Smooth muscle cell (in vitro differentiated cells): ENCODE measurements around the gene AKAP8. TPM values are rescaled to one million over a fixed set of nuclear protein-coding genes. Genes with fewer than 3 reads are reported as not detected.

Source experiments
- DNase-seq: peaks from one replicate; lab custom pipeline; 2025; ENCODE audit not compliant: unreplicated experiment; lab: John Stamatoyannopoulos, UW
- H2AFZ ChIP-seq: fragments of 200-600 bp; sonication (generic); 2 replicates; pipeline ENCODE4 v1.6.0; 2016; ENCODE audit warnings: antibody characterized with exemption, low read depth, mild to moderate bottlenecking
- H3F3A ChIP-seq: fragments of 200-600 bp; sonication (generic); 2 replicates; pipeline ENCODE4 v1.6.0; 2017; ENCODE audit warnings: antibody characterized with exemption, low read depth
- H3K27ac ChIP-seq: fragments of 200-600 bp; sonication (generic); 2 replicates; pipeline ENCODE4 v1.5.1; 2016; ENCODE audit warnings: low read depth, mild to moderate bottlenecking
- H3K27me3 ChIP-seq: fragments of 200-600 bp; sonication (generic); 2 replicates; pipeline ENCODE4 v1.6.1; 2016; ENCODE audit warnings: low read depth, mild to moderate bottlenecking
- H3K36me3 ChIP-seq: fragments of 200-600 bp; sonication (generic); 2 replicates; pipeline ENCODE4 v1.5.1; 2016; ENCODE audit warnings: low read depth
- H3K4me1 ChIP-seq: fragments of 200-600 bp; sonication (generic); 2 replicates; pipeline ENCODE4 v1.5.1; 2016; ENCODE audit warnings: low read depth
- H3K4me2 ChIP-seq: fragments of 200-600 bp; sonication (generic); 2 replicates; pipeline ENCODE4 v1.6.0; 2016; ENCODE audit warnings: mild to moderate bottlenecking
- H3K4me3 ChIP-seq: fragments of 200-600 bp; sonication (generic); 2 replicates; pipeline ENCODE4 v1.5.1; 2016; ENCODE audit warnings: mild to moderate bottlenecking
- H3K79me2 ChIP-seq: fragments of 200-600 bp; sonication (generic); 2 replicates; pipeline ENCODE4 v1.6.0; 2016; ENCODE audit warnings: low read depth, mild to moderate bottlenecking
- H3K9ac ChIP-seq: fragments of 200-600 bp; sonication (generic); 2 replicates; pipeline ENCODE4 v1.6.0; 2016; ENCODE audit warnings: low read depth
- H3K9me3 ChIP-seq: fragments of 200-600 bp; sonication (generic); replicated peaks from 2 replicates; pipeline ENCODE4 v1.5.1; 2016; ENCODE audit warnings: low read depth
- H4K20me1 ChIP-seq: fragments of 200-600 bp; sonication (generic); 2 replicates; pipeline ENCODE4 v1.6.0; 2016; ENCODE audit warnings: low read depth
- WGBS: methylation state at CpG from one replicate; pipeline ENCODE4 v1.1.7; 2016; ENCODE audit warnings: low lambda C conversion rate; 5-methylcytosine and 5-hydroxymethylcytosine counted together
- polyA plus RNA-seq: library from polyadenylated mRNA; unstranded; fragments of >200 nt; fragmentation: Nextera tagmentation; extraction: Ambion mirVana; gene quantifications from 2 replicates; pipeline ENCODE4 v1.2.1, GENCODE V29; 2016
- total RNA-seq: library from RNA; depleted of rRNA; stranded (reverse); fragments of >200 nt; gene quantifications from 2 replicates; pipeline ENCODE4 v1.2.3, GENCODE V29; 2014
- TF ChIP-seq, protein P1 (sequence below): fragments of 200-600 bp; sonication (generic); IDR thresholded peaks from 2 replicates; pipeline ENCODE4 v1.5.1; 2017; ENCODE audit warnings: borderline replicate concordance, mild to moderate bottlenecking, antibody characterized with exemption; ENCODE audit not compliant: insufficient read depth, poor library complexity, severe bottlenecking

The AKAP8 gene
- total and polyA plus RNA-seq, 2 experiments from 2014 or later = 12.0 to 19.1 TPM

- 96% methylated on average over 17 of the region's 17 CpGs for WGBS
- Histone ChIP-seq H3K4me1 (no peaks in the 10 kb centered on the region), H3K36me3 (no peaks in the 10 kb centered on the region), H3K27ac (peak overlapping the region; percentile 56), H4K20me1 (peaks cover 65% of the 10 kb centered on the region), H3K4me3 (no peak overlapping the region), H3K9me3 (no peaks in the 10 kb centered on the region), H2AFZ (no peak overlapping the region), H3F3A (no peaks in the 10 kb centered on the region), H3K27me3 (no peaks in the 10 kb centered on the region), H3K9ac (no peak overlapping the region), H3K4me2 (no peak overlapping the region), H3K79me2 (peaks cover 55% of the 10 kb centered on the region)
- no peak for DNase-seq
- TF ChIP-seq, protein P1, sequence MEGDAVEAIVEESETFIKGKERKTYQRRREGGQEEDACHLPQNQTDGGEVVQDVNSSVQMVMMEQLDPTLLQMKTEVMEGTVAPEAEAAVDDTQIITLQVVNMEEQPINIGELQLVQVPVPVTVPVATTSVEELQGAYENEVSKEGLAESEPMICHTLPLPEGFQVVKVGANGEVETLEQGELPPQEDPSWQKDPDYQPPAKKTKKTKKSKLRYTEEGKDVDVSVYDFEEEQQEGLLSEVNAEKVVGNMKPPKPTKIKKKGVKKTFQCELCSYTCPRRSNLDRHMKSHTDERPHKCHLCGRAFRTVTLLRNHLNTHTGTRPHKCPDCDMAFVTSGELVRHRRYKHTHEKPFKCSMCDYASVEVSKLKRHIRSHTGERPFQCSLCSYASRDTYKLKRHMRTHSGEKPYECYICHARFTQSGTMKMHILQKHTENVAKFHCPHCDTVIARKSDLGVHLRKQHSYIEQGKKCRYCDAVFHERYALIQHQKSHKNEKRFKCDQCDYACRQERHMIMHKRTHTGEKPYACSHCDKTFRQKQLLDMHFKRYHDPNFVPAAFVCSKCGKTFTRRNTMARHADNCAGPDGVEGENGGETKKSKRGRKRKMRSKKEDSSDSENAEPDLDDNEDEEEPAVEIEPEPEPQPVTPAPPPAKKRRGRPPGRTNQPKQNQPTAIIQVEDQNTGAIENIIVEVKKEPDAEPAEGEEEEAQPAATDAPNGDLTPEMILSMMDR = no peak
Observed at GRCh38 chr19:15371786-15372380, 7.7 kb downstream of the AKAP8 start.

- H3F3A ChIP-seq = no peaks in the 10 kb centered on the region
- no peaks in the 10 kb centered on the region for H3K4me1 ChIP-seq
- H3K4me2 ChIP-seq = no peak overlapping the region
- no peaks in the 10 kb centered on the region for H3K36me3 ChIP-seq
- no peak overlapping the region for H2AFZ ChIP-seq
- no peak for DNase-seq
- peaks cover 57% of the 10 kb centered on the region for H4K20me1 ChIP-seq
- no peak overlapping the region for H3K9ac ChIP-seq
- H3K9me3 ChIP-seq = no peaks in the 10 kb centered on the region
- no peaks in the 10 kb centered on the region for H3K27me3 ChIP-seq
- peaks cover 48% of the 10 kb centered on the region for H3K79me2 ChIP-seq
- 97% methylated on average over 7 of the region's 7 CpGs for WGBS
- no peak overlapping the region for H3K4me3 ChIP-seq
- TF ChIP-seq, protein P1 = no peak
- H3K27ac ChIP-seq = no peak overlapping the region
Observed at GRCh38 chr19:15371119-15371518, 8.5 kb downstream of the AKAP8 start.

DNA sequence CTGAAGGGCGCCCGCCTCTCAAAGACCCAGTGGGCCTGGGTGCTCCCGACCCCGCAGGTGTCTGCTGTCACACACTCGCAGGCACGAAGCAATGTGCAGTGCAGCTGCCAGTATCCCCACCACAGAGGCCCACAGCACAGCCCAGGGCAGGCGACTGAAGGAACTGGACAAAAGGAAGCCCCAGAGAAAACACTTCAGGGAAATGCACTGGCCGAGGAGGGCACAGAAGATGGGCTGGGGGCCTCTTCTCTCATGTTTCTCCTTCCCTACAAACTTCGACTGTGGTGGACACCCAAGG is 10.0 kb downstream of the AKAP8 start:
- WGBS = 97% methylated on average over 9 of the region's 9 CpGs
- no peaks in the 10 kb centered on the region for H3K27me3 ChIP-seq
- no peaks in the 10 kb centered on the region for H3F3A ChIP-seq
- H3K9ac ChIP-seq = no peak overlapping the region
- TF ChIP-seq, protein P1 = no peak
- no peak overlapping the region for H3K4me2 ChIP-seq
- H3K79me2 ChIP-seq = peaks cover 39% of the 10 kb centered on the region
- DNase-seq = no peak
- no peaks in the 10 kb centered on the region for H3K4me1 ChIP-seq
- no peak overlapping the region for H3K4me3 ChIP-seq
- no peaks in the 10 kb centered on the region for H3K9me3 ChIP-seq
- H3K36me3 ChIP-seq = no peaks in the 10 kb centered on the region
- H3K27ac ChIP-seq = no peak overlapping the region
- no peak overlapping the region for H2AFZ ChIP-seq
- peaks cover 47% of the 10 kb centered on the region for H4K20me1 ChIP-seq
